CD4-positive, alpha-beta T cell treated with Interleukin-6 at 100 ng/mL for 8 hours (primary cell): ENCODE measurements around the gene CELF1.

ENCODE experiments used
- DNase-seq: peaks from one replicate; pipeline ENCODE4 v3.0.0-alpha.2; 2020; ENCODE audit warnings: mixed read lengths, low spot score

CELF1 gene

DNA sequence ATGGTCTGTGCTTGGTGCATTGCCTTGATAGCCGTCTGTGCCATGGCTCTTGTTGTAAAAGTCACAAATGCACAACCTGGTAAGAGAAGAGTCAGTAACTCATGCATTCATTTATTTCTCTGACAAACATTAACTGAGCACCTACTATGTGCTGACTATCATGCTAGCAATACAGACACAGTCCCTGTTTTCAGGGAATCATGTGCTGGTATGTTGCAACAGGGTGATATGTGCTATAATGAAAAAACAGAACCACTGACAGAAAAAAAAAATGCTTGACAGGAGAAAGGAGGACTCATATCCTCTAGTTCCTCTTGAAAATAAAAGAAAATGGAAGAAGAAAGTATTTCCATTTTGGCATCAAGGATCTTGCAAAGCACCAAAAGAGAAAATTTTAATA, 69.5 kb downstream of the CELF1 start:
- DNase-seq, result no peak

DNA sequence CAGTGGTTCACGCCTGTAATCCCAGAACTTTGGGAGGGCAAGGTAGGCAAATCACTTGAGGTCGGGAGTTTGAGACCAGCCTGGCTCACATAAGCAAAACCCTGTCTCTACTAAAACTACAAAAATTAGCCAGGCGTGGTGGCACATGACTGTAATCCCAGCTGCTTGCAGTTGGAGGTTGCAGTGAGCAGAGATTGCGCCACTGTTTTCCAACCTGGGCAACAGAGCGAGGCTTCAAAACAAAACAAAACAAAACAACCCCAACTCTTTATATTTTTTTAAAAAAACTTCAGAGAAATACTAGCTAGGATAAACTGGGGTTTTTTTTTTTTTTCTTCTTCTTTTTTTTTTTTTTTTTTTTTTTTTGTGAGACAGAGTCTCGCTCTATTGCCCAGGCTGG, 72.2 kb downstream of the CELF1 start:
- DNase-seq, result no peak

DNA sequence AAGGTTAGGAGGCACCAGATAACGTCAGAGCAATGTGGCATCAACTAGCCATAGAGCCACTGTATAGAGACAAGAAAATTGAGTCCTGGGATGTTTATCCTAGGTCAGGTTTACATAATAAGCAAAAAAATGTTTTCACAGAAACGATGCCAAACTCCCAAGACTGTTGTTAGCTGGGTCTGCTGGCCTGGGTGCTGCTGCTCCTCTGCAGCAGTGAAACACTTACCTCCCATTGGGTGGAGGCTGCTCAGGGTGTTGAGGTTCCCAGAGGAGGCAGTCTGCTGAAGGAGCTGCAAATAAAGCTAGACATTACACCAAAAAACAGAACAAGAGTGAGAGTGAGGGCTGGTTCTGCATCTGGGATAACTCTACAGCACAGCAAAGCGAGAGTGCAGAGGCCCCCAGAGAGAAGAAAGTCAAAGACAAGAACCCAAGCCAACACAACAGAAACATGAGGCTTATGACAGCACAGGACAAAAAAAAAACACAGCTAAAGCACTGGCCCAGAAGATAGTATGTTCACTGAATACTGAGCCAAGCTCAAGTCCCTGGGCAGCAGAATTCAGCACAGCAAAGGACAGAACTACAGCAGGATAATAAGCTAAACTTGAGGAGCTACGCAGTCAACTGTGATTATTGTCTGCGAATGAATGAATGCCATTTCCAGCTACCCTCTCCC, 74.1 kb downstream of the CELF1 start:
- no peak for DNase-seq

DNA sequence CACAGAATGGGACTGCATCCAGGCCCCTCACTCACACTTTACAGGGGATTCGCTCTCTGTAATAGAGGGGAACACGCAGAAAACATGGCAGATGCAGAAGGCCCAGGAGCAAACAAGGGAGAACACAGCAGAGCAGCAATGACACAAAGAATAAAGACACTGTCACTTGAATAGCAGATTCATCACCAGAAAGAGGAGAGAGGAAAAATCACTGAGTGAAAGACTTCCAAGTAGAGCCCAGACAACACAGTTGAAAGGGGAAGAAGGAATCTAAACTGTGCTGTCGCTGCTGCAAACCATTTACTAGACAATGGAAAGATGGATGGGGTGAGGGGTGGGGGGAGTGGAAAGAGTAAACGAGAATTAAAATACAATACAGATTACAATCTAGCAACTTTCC, 75.2 kb downstream of the CELF1 start:
- no peak for DNase-seq

DNA sequence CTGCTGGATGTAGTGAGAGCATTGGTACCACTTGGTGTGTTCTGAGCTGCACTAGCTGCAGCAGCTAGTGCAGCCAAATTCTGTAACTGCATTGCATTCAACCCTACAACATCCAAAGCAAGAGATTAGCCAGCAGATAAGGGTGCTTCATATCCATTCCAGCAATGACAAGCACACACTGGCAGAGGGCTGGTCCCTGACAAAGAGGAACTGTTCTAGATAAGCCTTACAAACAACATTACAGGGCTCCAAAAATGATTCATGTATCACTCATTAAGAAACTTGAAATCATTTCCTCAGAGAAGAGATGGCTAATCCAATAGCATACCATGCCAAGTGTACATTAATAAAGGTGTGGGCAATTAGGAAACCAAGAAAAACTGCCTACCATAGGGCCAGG, 75.6 kb downstream of the CELF1 start:
- DNase-seq, result no peak

DNA sequence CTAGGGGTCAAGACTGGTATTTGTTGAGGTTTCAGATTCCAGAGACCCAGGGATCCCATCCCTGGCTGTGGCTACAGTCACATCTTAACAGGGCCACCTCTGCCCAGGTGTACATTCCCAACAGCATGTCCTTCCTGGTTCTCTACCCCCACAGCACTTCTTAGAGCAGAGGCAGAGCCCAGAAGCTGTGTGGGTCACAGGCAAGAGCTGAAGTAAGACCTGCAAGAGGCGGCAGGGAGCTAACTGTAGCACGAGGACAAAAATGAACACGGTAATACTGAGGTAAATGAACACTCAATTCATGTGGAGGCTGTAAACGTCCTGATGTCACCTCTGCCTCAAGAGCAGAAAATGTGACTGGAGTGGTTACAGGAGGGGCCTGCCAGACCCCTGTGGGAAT, 82.3 kb downstream of the CELF1 start:
- no peak for DNase-seq

DNA sequence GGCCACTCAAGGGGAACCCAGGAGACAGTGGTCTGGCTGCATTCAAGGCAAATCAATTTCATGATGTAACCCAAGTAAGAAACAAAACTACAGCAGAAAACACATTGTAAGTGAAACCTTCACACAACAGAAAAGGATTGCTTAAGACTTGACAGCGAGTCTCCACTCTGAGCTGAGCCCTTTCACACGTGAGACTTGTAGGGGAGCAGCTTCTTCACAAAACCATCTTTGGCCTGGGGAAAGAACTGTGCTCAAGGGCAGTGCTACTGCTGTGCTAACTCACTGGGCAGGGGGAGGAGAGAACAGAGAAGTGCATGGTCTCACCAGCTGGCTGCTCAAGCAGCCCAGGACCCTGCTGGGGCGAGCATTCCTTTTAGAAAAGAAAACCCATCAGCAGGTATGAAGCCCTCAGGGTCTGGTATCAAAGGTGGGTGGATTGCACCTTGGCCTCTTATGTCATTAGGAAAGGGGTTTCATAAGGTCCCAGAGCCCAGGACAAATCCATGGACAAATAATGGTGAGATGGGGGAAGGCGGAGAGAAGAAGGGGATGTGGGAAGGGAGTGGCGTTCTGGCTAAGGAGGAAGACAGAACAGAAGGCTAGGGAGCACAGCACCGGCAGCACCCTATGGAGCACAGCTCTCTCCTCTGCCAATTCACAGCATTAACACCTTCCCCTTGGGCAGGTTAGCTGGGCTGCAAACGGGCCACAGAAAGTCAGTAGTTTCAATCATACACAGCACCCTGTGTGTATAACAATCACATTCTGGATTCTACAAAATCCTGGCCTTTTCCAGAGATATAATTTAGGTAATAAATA, 83.4 kb downstream of the CELF1 start:
- no peak for DNase-seq

DNA sequence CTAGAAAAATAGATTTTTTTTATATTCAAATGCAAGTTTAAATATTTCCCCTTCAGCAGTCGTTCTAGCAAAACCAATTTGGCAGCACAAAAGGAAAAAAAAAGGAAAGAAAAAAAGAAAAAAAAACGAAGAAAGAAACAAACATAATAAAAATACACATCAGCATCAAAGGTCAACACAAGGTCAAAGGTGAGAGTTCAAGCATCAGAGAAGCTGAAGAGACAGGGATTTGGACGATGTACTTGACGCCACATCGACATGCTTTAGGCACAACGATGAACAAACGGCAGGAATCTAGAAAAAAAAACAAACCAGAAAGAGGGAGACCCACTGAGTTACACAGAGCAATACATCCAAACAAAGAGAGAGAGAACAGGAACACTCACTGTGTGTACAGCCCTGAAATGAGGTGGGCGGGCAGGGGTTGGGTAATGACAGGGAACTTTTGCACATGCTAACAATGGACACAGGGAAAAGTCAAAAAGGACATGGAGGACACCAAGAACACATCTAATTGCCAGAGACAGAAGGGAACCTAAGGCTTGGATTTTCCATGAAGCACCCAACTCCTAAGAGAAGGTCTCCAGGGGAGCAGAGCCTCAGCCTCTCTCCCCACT, 84.2 kb downstream of the CELF1 start:
- DNase-seq, result no peak

DNA sequence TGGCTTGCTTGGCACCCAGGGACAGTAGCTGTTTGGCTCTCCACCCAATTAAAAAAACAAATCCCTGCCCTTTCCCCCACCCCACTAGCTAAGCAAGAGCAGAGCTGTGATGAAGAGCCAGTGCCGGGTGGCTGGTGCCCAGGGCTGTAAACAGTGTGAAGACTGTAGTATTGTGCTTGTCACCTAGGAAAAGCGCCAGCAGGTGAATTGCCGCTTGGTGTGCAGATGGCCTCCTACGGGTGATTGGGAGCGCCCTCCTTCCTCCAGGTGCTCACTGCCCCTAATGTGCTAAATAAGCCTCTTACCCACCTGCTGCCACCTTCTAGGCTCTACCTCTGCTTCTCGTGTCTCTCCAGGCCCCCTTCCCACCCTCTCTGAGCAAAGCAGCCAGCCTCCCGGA, 85.6 kb downstream of the CELF1 start:
- DNase-seq, result no peak

DNA sequence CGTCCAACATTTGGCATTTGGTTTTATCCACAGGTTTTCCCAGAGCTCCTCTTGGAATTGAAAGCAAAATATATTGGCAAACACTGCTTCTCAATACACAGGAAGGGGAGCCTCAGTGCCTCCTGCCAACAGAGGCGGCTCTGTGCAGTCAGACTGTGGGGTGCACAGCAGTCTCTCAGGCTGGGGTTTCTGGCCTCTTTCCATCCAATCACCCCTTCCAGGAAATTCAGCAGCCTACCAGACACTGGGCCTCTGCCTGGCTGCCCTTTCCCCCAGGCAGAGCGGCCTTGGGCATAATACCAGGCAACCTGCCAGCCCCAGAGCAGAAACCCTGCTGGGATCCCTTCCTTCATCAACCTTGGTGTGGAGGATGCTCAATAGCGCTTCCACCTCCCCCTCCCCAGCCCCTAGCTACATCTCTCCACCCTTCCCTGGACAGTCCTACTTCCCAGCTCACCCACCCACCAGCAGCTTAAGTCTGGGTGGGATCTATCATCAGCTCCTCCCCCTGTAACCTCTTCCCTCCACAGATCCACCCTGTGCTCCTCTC, 86.2 kb downstream of the CELF1 start:
- no peak for DNase-seq

DNA sequence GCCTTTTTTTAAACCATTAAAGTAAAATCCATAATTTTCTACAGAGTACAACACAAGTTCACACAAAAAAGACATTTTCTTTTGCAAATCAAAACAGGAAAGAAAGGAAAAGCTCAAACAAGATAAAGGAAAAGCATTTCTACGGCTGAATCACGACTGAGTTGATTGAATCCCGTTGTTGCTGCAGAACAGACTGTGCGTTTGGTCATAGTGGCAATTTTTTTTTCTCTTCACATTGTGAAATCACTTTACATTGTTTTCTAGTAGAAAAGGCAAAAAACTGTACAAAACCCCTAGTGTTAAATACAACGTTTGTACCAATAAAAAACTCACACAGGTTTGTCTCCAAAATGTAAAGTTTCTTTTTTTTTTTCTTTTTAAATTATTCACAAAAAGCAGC, 86.7 kb downstream of the CELF1 start:
- DNase-seq, result no peak

DNA sequence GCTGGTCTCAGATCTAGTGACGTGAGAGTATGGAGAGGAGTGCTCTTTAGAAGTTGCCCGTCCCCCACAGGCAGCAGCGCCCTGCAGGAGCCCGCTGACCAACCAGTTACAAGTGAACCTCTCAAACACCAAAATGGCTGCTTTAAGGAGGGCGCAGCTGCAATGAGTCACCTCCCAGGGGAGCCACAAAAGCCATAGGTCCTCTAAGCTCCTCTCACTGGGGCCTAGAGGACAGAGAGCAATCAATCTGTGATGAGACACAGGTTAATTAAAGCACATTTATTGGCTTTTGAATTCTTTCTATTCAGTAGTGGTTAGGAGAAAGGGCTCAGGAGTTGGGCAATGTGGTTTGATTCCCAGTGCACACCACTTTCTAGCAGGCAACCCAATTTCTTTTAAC, 88.4 kb downstream of the CELF1 start:
- no peak for DNase-seq

DNA sequence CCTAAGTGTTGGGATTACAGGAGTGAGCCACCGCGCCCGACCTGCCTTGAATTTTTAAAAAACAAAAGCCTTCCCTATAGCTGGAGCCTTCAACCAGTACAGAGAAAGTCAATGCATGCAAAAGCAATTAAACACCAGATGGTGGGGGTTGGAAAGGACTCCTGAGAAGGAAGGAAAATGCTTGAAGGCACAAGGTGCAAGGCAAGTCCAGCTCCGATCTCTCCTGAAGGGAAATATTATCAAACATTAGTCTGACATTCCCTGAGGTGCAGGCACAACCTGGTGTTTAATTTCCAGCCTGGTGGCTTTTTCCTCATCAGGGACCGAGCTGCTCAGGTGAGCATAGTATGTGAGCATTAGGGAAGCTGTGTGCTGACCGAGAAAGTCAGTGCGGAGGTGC, 91.1 kb downstream of the CELF1 start:
- DNase-seq, result no peak

DNA sequence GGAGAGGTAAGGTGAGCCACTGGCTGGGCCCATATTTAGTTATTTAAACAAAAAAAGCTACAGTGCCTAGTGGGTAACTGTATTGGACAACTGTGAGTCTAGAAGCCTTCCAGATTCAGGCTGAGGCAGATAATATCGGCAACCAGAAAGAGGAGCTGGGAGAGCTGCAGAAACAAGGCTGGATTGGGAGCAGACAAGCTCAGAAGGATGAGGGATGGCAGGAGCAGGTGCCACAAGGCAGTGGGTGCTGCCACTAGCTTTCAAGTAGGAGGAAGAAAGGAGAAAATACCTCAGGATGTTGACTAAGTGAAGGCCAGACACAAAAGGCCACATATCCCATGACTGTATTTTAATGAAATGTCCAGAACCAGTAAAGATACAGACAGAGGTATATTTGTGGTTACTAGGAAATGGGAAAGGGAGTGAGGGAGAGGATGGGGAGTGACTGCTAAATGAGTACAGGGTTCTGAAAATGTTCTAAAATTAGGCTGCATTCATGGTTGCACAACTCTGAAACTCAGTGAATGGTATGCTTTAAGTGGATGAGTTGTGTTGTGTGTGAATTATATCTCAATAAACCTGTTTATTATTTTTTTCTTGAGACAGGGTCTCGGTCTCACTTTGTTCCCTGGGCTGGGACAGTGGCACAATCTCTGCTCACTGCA, 92.2 kb downstream of the CELF1 start:
- no peak for DNase-seq

DNA sequence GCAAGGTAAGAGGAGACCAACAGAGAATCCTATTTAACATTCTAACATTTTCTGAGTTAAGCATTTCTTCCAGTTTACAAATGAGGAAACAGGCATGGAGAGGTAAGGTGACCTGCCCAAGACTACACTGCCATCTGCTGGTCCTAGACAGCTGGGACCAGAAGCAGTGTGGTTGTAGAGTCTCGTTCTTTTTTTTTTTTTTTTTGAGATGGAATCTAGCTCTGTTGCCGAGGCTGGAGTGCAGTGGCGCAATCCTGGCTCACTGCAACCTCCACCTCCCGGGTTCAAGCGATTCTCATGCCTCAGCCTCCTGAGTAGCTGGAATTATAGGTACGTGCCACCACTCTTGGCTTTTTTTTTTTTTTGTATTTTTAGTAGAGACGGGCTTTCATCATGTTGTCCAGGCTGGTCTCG, 98.7 kb downstream of the CELF1 start:
- DNase-seq, result peak; percentile 69

DNA sequence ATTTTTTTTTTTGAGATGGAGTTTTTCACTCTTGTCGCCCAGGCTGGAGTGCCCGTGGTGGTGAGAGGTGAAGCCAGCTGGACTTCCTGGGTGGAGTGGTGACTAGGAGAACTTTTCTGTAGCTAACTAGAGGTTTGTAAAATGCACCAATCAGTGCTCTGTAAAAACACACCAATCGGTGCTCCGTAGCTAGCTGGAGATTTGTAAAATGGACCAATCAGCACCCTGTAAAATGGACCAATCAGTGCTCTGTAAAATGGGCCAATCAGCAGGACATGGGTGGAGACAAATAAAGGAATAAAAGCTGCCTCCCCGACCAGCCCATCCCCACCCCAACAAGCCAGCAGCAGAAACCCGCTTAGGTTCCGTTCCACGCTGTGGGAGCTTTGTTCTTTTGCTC, 99.6 kb downstream of the CELF1 start:
- DNase-seq, result no peak

DNA sequence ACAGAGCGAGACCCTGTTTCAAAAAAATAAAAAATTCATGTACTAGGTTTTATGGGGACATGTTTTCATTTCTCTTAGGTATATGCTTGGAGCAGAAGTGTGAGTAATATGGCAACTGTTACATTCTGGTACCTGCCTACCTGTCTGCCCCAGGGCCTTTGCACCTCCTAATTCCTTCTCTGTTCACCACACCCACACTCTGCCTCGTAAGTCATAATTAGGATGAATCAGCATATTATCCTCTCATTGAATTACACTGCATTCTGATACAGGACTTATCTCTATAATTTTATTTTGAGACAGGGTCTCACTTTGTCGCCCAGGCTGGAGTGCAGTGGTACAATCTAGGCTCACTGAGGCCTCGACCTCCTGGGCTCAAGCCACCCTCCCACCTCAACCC, 100.9 kb downstream of the CELF1 start:
- DNase-seq, result no peak

DNA sequence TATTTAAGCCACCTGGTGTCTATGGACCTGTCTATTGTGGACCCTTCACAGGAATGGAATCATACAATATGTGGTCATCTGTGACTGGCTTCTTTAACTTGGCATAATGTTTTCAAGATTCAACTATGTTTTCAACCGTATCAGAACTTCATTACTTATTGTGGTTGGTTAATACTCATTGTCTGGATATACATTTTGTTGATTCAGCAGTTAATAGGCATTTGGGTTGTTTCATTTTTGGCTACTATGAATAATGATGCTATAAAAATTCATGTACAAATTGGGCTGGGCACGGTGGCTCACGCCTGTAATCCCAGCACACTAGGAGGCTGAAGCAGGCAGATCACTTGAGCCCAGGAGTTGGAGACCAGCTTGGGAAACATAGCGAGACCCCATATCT, 101.5 kb downstream of the CELF1 start:
- DNase-seq, result no peak

DNA sequence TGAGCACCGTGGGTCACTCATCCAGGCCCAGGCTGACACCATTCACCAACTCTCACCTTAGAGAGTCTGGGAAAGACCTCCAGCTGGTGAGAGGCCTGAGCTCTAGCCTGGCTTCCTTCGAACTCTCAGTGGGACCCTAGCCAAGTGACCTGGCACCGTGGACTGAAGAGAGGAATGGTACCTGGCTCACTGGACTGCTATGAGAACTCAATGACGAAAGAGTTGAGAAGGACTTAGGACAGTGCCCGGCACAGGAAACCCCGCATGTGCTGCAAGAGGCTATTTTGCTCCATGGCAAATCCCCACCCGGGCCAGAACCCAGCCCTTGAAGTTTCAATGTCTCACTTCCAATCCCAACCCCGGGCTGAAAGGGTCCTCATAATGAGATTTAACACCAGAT, 103.4 kb downstream of the CELF1 start:
- DNase-seq, result no peak

DNA sequence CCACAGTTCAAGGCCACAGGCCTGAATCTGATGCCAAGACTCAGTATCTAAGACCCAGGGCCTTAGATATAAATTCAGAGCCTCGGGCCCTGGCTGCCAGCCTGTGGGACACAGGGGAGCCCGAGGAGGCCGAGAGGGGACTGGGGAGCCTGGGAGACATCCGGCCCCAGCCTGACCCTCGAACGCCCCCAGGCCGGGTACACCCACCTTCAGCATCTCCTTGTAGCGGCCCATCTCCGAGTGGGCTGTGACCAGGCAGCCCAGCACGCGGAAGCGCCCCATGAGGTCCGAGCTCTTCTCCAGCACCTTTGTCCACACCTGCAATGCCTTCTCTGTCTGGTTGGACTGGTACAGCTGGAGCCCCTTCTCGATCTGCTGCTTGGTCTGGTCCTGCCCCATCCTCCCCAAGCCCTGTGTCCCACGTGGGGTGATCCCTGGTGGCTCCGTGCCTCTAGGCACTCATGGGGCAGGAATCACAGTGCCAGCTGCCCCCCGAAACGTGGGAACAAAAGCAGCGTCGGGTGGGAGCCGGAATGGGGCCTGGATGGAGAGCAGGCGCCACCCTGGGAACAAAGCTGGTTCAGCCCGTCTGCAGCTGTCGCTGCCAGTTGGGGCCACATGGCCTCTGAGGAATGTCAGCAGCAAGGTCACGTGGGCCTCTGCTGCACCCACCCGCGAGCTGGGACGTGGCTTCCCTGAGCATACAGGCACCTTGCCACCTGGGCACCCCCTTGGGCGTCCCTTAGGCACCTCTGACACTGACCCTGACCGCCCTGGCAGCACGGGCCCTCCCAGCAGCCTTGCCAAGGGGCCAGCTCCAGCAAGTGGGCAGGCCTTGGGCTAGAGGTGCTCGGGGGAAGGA, 104.1 kb downstream of the CELF1 start, which contains the start of gene RAPSN:
Gene RAPSN (minus strand): TSS at position 571 of the 862 bp plus-strand sequence. CDS start 172 bp downstream, at position 399.
- no peak for DNase-seq

DNA sequence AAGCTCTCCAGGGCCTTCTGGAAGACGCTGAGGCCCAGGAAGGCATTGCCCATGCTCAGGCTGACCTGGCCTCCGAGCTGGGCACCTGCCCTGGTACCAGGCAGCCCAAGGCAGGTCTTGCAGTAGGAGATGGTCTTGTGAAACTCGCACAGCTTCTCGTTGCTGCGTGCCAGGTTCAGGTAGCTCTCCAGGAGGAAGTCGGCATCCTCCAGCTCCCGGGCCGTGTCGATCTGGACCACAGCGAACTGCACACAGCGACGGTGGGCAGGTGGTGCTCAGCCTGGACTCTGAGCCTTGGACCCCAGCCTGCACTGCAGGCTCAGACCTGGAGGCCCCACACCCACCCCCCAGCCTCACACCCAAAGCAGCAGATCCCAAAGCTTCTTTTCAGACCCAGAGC, 105.0 kb downstream of the CELF1 start:
- DNase-seq, result no peak
